RCC 7860 (cell line): ENCODE data around the gene POPDC3.

ENCODE experiments used
- DNase-seq: peaks from one replicate; pipeline ENCODE4 v3.0.0-alpha.2; 2015; ENCODE audit warnings: low spot score
- FAIRE-seq: peaks from 2 replicates; lab custom pipeline; 2012; peaks lifted over from hg19 to GRCh38; lab: Jason Lieb, UNC

Gene POPDC3

GRCh38 chr6:105153676-105154075, 26.1 kb downstream of the POPDC3 start:
- FAIRE-seq, result no peak
- no peak for DNase-seq

GRCh38 chr6:105152880-105153279, 26.9 kb downstream of the POPDC3 start:
- FAIRE-seq (no peak), DNase-seq (no peak)

- FAIRE-seq, result no peak
Observed at GRCh38 chr6:105151644-105152043, 28.2 kb downstream of the POPDC3 start.

GRCh38 chr6:105138141-105138540, 41.7 kb downstream of the POPDC3 start:
- DNase-seq (no peak), FAIRE-seq (no peak)

More at GRCh38 chr6:105151644-105152043, 28.2 kb downstream of the POPDC3 start:
- DNase-seq, result no peak

- FAIRE-seq (no peak), DNase-seq (no peak)
Observed at GRCh38 chr6:105137388-105137787, 42.4 kb downstream of the POPDC3 start.

GRCh38 chr6:105136431-105137350, 43.1 kb downstream of the POPDC3 start:
- DNase-seq, result no peak
- no peak for FAIRE-seq

- DNase-seq (no peak), FAIRE-seq (no peak)
Observed at GRCh38 chr6:105135907-105136430, 43.8 kb downstream of the POPDC3 start.

GRCh38 chr6:105135056-105135455, 44.8 kb downstream of the POPDC3 start:
- FAIRE-seq (no peak), DNase-seq (no peak)

- FAIRE-seq (no peak), DNase-seq (no peak)
Observed at GRCh38 chr6:105122717-105123116, 57.1 kb downstream of the POPDC3 start.

- DNase-seq (no peak), FAIRE-seq (no peak)
Observed at GRCh38 chr6:105121981-105122380, 57.8 kb downstream of the POPDC3 start.

- no peak for FAIRE-seq
Observed at GRCh38 chr6:105120570-105120969, 59.2 kb downstream of the POPDC3 start.

GRCh38 chr6:105116150-105116549, 63.7 kb downstream of the POPDC3 start:
- no peak for DNase-seq
- no peak for FAIRE-seq

More at GRCh38 chr6:105120570-105120969, 59.2 kb downstream of the POPDC3 start:
- no peak for DNase-seq

GRCh38 chr6:105113422-105113821, 66.4 kb downstream of the POPDC3 start:
- DNase-seq (no peak), FAIRE-seq (no peak)

GRCh38 chr6:105112577-105112976, 67.2 kb downstream of the POPDC3 start:
- DNase-seq (no peak), FAIRE-seq (no peak)

GRCh38 chr6:105111871-105112270, 67.9 kb downstream of the POPDC3 start:
- FAIRE-seq (no peak), DNase-seq (no peak)

- FAIRE-seq (no peak), DNase-seq (no peak)
Observed at GRCh38 chr6:105111105-105111504, 68.7 kb downstream of the POPDC3 start.

GRCh38 chr6:105109955-105110895, 69.6 kb downstream of the POPDC3 start:
- FAIRE-seq (no peak), DNase-seq (no peak)

GRCh38 chr6:105108631-105109262, 71.1 kb downstream of the POPDC3 start:
- FAIRE-seq (no peak), DNase-seq (no peak)
